ENCODE results near the gene AMN. TPM values are rescaled to one million over a fixed set of nuclear protein-coding genes. Genes with fewer than 3 reads are reported as not detected.

The AMN gene
- total RNA-seq, 1 donor from 2014 or later: not detected

DNA sequence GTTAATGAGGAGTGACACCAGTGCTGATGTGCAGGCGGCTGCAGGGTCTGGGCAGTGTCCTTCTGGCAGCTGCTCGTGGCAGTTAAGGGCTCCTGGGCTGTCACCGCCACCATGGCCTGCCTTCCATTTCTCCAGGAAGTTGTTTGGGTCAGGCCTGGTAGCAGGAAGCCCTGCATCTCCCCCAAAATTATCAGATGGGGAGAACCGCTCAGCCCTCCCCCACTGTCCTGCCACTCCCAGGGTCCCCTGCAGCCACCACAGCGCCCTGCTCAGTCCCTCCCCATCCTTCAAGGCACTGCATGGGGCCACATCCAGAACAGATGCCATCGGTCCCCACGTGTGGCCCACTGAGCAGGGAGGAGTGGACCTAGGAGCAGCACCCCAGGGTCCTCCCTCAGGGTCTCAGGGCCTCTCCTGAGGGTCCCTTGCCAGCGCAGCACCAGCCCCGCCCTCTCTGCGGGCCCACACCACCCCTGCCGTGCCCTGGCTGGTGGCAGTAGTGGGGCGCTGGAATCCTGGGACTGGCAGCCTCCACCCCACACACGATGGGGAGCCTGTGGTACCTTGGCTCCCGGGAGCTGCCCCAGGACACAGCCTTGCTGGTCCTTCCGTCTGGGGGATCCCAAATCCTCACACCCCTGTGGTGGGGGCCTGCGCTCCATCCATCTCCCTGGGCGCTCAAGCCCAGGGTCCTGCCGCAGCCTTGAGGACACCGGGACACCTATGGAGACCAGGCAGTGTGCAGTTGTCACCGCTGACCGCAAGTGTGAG lies 10.3 kb upstream of the AMN start:
- peaks cover 12% of the 10 kb centered on the region for H3K36me3 Mint-ChIP-seq (ENCODE audit: low read depth, unreplicated experiment)
- DNase-seq (ENCODE audit: low spot score): no peak
- H3K4me3 Mint-ChIP-seq (ENCODE audit: unreplicated experiment): no peak overlapping the region
- H3K4me1 Mint-ChIP-seq (ENCODE audit: unreplicated experiment): peaks cover 1% of the 10 kb centered on the region
- TF ChIP-seq, protein P1, sequence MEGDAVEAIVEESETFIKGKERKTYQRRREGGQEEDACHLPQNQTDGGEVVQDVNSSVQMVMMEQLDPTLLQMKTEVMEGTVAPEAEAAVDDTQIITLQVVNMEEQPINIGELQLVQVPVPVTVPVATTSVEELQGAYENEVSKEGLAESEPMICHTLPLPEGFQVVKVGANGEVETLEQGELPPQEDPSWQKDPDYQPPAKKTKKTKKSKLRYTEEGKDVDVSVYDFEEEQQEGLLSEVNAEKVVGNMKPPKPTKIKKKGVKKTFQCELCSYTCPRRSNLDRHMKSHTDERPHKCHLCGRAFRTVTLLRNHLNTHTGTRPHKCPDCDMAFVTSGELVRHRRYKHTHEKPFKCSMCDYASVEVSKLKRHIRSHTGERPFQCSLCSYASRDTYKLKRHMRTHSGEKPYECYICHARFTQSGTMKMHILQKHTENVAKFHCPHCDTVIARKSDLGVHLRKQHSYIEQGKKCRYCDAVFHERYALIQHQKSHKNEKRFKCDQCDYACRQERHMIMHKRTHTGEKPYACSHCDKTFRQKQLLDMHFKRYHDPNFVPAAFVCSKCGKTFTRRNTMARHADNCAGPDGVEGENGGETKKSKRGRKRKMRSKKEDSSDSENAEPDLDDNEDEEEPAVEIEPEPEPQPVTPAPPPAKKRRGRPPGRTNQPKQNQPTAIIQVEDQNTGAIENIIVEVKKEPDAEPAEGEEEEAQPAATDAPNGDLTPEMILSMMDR (IDR thresholded peaks at IDR 0.05; ENCODE audit: unreplicated experiment): no peak
- H3K9me3 Mint-ChIP-seq (ENCODE audit: unreplicated experiment): no peaks in the 10 kb centered on the region
- no peak overlapping the region for H3K27ac Mint-ChIP-seq (ENCODE audit: unreplicated experiment)
- H3K27me3 Mint-ChIP-seq (ENCODE audit: unreplicated experiment): peaks cover 13% of the 10 kb centered on the region

DNA sequence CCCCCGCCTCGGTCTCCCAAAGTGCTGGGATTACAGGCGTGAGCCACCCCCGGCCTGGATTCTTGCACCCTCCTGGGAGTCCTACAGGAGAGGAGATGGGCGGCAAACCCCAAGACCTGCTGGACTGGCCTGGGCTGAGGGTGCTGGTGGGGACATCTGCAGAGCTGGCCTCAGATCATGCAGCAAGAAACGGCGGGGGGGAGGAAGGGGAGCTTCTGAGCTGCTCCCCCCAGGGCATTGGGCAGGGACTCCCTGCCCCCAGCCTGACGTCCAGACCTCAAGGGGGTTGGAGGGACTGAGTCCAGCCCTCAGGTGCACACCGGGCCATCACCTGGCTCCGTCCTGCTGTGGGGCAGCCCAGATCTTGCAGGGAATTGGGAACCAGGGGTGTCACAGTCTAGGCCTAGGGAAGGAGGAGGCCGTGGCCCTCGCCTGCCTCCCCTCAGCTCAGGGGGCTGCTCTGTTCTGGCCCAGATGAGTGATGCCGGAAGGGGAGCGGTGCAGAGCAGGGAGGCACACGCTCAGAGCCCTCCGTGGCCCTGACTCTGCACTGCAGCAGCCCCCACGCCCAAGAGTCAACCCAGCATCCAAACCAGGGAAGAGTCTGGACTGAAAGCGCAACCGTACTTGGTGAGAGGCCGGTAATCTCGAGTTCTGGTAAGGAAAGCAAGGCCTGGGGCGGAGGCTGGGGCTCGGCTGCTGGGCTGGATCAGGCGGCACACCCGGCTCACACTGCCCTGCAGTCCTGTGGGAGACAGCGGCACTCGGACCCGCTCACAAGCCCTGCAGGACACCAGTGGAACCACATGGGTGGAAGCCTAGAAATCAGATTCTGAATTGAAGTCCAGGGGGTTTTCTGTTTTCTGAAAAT lies 8.9 kb upstream of the AMN start:
- DNase-seq (ENCODE audit: low spot score): no peak
- H3K4me1 Mint-ChIP-seq (ENCODE audit: unreplicated experiment): peaks cover 3% of the 10 kb centered on the region
- no peak overlapping the region for H3K4me3 Mint-ChIP-seq (ENCODE audit: unreplicated experiment)
- no peak overlapping the region for H3K27ac Mint-ChIP-seq (ENCODE audit: unreplicated experiment)
- peaks cover 6% of the 10 kb centered on the region for H3K36me3 Mint-ChIP-seq (ENCODE audit: low read depth, unreplicated experiment)
- no peaks in the 10 kb centered on the region for H3K9me3 Mint-ChIP-seq (ENCODE audit: unreplicated experiment)
- TF ChIP-seq, protein P1 (IDR thresholded peaks at IDR 0.05; ENCODE audit: unreplicated experiment): no peak
- peaks cover 10% of the 10 kb centered on the region for H3K27me3 Mint-ChIP-seq (ENCODE audit: unreplicated experiment)

DNA sequence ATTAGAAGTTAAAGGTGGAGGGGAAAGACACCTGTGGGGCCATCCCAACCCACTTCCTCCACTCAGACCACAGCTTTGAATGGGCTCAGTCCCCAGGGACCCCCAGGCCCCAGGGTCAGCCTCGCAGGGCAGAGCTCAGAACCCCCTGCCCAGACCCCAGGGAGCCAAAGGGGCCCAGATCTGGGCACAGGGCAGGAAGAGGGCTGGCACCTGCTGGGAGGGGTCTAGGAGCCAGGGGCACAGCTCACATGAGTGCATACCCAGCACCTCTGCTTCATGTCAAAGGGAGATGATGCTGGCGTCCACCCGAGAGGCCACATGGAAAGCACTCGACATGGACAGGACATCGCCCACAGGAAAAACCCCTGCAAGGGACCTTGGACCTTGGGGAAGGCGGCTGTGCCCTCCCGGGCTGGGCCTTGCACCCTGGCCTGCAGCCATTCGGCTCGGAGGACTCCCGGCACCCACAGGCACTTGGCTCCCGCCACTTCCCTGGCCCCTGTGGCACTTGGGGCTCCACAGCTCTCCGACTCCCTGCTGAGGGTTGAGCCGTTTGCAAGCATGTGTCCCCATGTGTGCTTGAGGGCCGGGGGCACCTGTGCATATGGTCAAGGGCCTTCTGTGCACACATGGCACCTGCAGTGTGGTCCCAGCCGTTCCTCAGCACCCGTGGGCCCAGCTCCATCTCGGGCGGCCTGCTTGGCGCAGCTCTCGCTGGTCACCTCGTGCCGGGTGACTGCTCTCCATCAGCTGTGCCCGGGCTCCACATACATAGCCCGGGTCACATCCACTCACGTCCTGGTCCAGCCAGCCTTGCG lies 7.8 kb upstream of the AMN start:
- TF ChIP-seq, protein P1 (IDR thresholded peaks at IDR 0.05; ENCODE audit: unreplicated experiment): no peak
- peaks cover 6% of the 10 kb centered on the region for H3K36me3 Mint-ChIP-seq (ENCODE audit: low read depth, unreplicated experiment)
- DNase-seq (ENCODE audit: low spot score): no peak
- H3K9me3 Mint-ChIP-seq (ENCODE audit: unreplicated experiment): no peaks in the 10 kb centered on the region
- H3K4me1 Mint-ChIP-seq (ENCODE audit: unreplicated experiment): peaks cover 3% of the 10 kb centered on the region
- no peak overlapping the region for H3K27ac Mint-ChIP-seq (ENCODE audit: unreplicated experiment)
- H3K4me3 Mint-ChIP-seq (ENCODE audit: unreplicated experiment): no peak overlapping the region
- peaks cover 10% of the 10 kb centered on the region for H3K27me3 Mint-ChIP-seq (ENCODE audit: unreplicated experiment)

DNA sequence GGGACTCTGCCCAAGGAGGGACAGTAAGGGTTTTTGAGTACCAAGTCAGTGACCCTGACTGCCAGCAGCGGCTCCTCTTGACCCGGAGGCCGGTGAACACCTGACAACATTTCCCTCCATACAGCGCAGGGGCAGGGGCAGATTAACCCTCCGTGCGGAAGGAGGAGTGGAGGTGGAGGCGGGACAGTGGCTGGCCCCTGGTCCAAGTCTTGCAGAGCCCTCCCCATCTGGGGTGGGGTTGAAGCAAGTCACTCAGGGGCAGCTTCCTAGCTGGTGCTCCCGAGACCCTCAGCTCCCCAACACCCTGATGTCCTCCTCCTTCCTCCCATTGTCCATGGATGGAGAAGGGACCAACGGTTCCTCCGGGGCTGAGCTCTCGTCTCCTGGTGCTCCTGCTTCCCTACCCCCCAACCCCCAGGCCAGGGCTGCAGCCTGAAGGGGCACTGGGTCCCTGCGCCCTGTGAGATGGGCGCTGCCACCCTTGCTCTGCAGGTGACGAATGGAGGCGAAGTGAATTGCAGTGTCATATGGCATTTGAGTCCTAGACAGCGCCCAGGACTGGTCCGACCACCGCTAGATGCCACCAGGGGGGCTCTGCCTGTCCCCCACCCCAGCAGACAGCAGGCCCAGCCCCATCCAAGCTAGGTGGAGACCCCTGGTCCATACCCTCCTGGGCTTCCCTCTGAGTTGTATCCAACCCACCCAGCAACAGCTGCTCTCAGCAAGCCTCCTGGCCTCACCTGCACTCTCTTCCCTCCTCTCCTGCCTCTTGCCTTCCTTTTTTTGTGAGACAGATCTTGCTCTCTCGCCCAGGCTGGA lies 7.0 kb upstream of the AMN start:
- H3K9me3 Mint-ChIP-seq (ENCODE audit: unreplicated experiment): no peaks in the 10 kb centered on the region
- peaks cover 6% of the 10 kb centered on the region for H3K36me3 Mint-ChIP-seq (ENCODE audit: low read depth, unreplicated experiment)
- H3K27me3 Mint-ChIP-seq (ENCODE audit: unreplicated experiment): peaks cover 8% of the 10 kb centered on the region
- no peak for DNase-seq (ENCODE audit: low spot score)
- H3K27ac Mint-ChIP-seq (ENCODE audit: unreplicated experiment): no peak overlapping the region
- H3K4me3 Mint-ChIP-seq (ENCODE audit: unreplicated experiment): no peak overlapping the region
- peaks cover 3% of the 10 kb centered on the region for H3K4me1 Mint-ChIP-seq (ENCODE audit: unreplicated experiment)
- TF ChIP-seq, protein P1 (IDR thresholded peaks at IDR 0.05; ENCODE audit: unreplicated experiment): no peak
